Activated CD8-positive, alpha-beta T cell treated with anti-CD3 and anti-CD28 coated beads for 36 hours (primary cell): ENCODE measurements around the gene ETV5. TPM values are rescaled to one million over a fixed set of nuclear protein-coding genes. Genes with fewer than 3 reads are reported as not detected.

ENCODE experiments used
- ATAC-seq: fragments of 200-7000 bp; cut with Tn5 transposase; one replicate; pipeline ENCODE4 v1.10.0; 2021; ENCODE audit warnings: mild to moderate bottlenecking, moderate library complexity
- CTCF ChIA-PET: fragments of 350-600 bp; sonication (Branson Sonifier 250); formaldehyde crosslinking; loops from one replicate; lab custom pipeline; 2021; ENCODE audit warnings: antibody characterized with exemption; lab: Charles Lee
- POLR2A ChIA-PET: fragments of 350-600 bp; sonication (Branson Sonifier 250); formaldehyde crosslinking; loops from one replicate; lab custom pipeline; 2021; ENCODE audit warnings: antibody characterized with exemption; lab: Charles Lee
- DNase-seq: peaks from one replicate; pipeline ENCODE4 v3.0.0-alpha.2; 2020
- H3K27ac Mint-ChIP-seq: one replicate; pipeline ENCODE4 v1.8.0; 2021; ENCODE audit warnings: mild to moderate bottlenecking, mixed read lengths
- H3K27me3 Mint-ChIP-seq: one replicate; pipeline ENCODE4 v1.8.0; 2021; ENCODE audit warnings: mixed read lengths
- H3K36me3 Mint-ChIP-seq: one replicate; pipeline ENCODE4 v1.8.0; 2021; ENCODE audit warnings: low read depth, mixed read lengths
- H3K4me1 Mint-ChIP-seq: one replicate; pipeline ENCODE4 v1.8.0; 2021; ENCODE audit warnings: low read depth, mixed read lengths
- H3K4me3 Mint-ChIP-seq: one replicate; pipeline ENCODE4 v1.8.0; 2021; ENCODE audit warnings: mild to moderate bottlenecking, moderate library complexity, mixed read lengths
- H3K9me3 Mint-ChIP-seq: one replicate; pipeline ENCODE4 v1.8.0; 2021; ENCODE audit warnings: mixed read lengths
- intact Hi-C: fragments of 100-400 bp; cut with micrococcal nuclease; formaldehyde crosslinking; loops from one replicate; pipeline ENCODE4 v1.10.0; 2022
- total RNA-seq, 2 experiments: library from RNA; stranded (reverse); gene quantifications; one replicate each; pipeline ENCODE4 v1.2.3, GENCODE V29; 2021
- TF ChIP-seq, protein P1 (sequence below): fragments of 200-600 bp; IDR thresholded peaks from one replicate; pipeline ENCODE4 v1.8.0; 2022; ENCODE audit warnings: antibody characterized with exemption, mild to moderate bottlenecking

Gene ETV5
- total RNA-seq, 2 experiments from 2014 or later: 0.68 to 1.4 TPM

DNA sequence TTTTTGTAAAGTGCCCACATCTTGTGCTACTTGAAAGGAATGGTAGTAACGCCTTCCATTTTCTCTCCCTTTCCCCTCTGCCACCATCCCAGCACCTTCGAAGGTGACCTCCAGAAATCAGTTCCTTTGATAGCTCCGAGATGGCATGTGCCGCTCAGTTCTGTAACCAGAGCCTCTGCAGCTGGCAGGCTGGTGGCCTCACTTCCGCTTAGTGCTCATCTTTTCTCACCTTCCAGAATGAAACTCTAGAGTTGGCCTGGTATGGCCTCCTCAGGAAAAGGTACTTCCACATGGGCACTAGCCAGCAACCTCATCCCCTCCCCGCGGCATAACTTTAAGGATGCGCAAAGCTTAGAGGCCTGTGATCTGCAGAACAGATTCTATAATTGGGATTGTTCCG lies 38.8 kb downstream of the ETV5 start:
- Mint-ChIP-seq H3K27me3 (peaks cover 25% of the 10 kb centered on the region), H3K27ac (no peak overlapping the region), H3K4me1 (peaks cover 11% of the 10 kb centered on the region), H3K36me3 (peaks cover 2% of the 10 kb centered on the region), H3K9me3 (peaks cover 7% of the 10 kb centered on the region), H3K4me3 (no peak overlapping the region)
- TF ChIP-seq, protein P1, sequence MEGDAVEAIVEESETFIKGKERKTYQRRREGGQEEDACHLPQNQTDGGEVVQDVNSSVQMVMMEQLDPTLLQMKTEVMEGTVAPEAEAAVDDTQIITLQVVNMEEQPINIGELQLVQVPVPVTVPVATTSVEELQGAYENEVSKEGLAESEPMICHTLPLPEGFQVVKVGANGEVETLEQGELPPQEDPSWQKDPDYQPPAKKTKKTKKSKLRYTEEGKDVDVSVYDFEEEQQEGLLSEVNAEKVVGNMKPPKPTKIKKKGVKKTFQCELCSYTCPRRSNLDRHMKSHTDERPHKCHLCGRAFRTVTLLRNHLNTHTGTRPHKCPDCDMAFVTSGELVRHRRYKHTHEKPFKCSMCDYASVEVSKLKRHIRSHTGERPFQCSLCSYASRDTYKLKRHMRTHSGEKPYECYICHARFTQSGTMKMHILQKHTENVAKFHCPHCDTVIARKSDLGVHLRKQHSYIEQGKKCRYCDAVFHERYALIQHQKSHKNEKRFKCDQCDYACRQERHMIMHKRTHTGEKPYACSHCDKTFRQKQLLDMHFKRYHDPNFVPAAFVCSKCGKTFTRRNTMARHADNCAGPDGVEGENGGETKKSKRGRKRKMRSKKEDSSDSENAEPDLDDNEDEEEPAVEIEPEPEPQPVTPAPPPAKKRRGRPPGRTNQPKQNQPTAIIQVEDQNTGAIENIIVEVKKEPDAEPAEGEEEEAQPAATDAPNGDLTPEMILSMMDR: no peak
- intact Hi-C loops: no loop called here
- CTCF ChIA-PET: no interaction called here
- ATAC-seq (no peak), DNase-seq (no peak)
- POLR2A ChIA-PET: no interaction called here

DNA sequence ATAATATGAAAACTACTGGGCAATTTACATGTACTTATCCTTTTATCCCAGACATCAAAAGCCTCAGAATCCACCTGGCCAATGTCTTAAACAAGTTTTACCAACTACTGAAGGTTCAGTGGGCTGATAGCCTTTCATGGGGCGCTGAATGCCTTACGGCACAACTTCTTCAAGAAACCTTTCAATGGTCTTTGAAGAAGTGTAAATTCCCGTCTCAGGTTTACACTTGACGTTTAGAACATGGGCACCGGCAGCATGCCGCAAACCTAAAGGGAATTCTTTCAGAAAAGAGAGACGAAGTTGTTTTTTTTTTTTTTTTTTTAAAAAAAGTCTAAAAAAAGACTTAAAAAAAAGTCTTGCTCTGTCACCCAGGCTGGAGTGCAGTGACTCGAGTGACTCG lies 39.7 kb downstream of the ETV5 start:
- intact Hi-C loops: no loop called here
- H3K36me3 Mint-ChIP-seq: no peaks in the 10 kb centered on the region
- H3K4me1 Mint-ChIP-seq: peaks cover 11% of the 10 kb centered on the region
- peaks cover 3% of the 10 kb centered on the region for H3K9me3 Mint-ChIP-seq
- no peak overlapping the region for H3K27ac Mint-ChIP-seq
- POLR2A ChIA-PET: no interaction called here
- TF ChIP-seq, protein P1: no peak
- ATAC-seq (no peak), DNase-seq (no peak)
- CTCF ChIA-PET: interaction anchor here (1.5 kb wide), 1 partner anchor 86 kb away, joined by 5 read pairs; no protein-coding TSS in a partner anchor
- peaks cover 31% of the 10 kb centered on the region for H3K27me3 Mint-ChIP-seq
- H3K4me3 Mint-ChIP-seq: no peak overlapping the region

GRCh38 chr3:186068243-186068552 lies 40.7 kb downstream of the ETV5 start:
- Mint-ChIP-seq H3K27ac (no peak overlapping the region), H3K4me1 (peaks cover 11% of the 10 kb centered on the region), H3K9me3 (no peaks in the 10 kb centered on the region), H3K27me3 (peaks cover 39% of the 10 kb centered on the region), H3K4me3 (no peak overlapping the region), H3K36me3 (no peaks in the 10 kb centered on the region)
- ATAC-seq: no peak
- CTCF ChIA-PET: interaction anchor here (1.0 to 1.5 kb wide), 4 partner anchors 85 to 472 kb away, joined by 3 to 5 read pairs (median 4); no protein-coding TSS in a partner anchor
- no peak for DNase-seq
- TF ChIP-seq, protein P1: no peak
- POLR2A ChIA-PET: no interaction called here
- intact Hi-C loops: no loop called here

GRCh38 chr3:186067360-186068242 lies 41.3 kb downstream of the ETV5 start:
- DNase-seq: no peak
- Mint-ChIP-seq H3K27ac (no peak overlapping the region), H3K36me3 (no peaks in the 10 kb centered on the region), H3K9me3 (no peaks in the 10 kb centered on the region), H3K27me3 (peaks cover 42% of the 10 kb centered on the region), H3K4me3 (peak overlapping the region; percentile 37), H3K4me1 (peaks cover 11% of the 10 kb centered on the region)
- POLR2A ChIA-PET: interaction anchor here (0.6 kb wide), 1 partner anchor 41 kb away, joined by 3 read pairs; the partner anchor contains the start of gene ETV5
- peak; percentile 53 for ATAC-seq
- TF ChIP-seq, protein P1: no peak
- CTCF ChIA-PET: interaction anchor here (1.0 to 1.5 kb wide), 4 partner anchors 84 to 473 kb away, joined by 3 to 5 read pairs (median 4); no protein-coding TSS in a partner anchor
- intact Hi-C loops: no loop called here

- Mint-ChIP-seq H3K4me3 (no peak overlapping the region), H3K9me3 (no peaks in the 10 kb centered on the region), H3K27ac (no peak overlapping the region), H3K36me3 (no peaks in the 10 kb centered on the region), H3K27me3 (peaks cover 48% of the 10 kb centered on the region), H3K4me1 (peaks cover 12% of the 10 kb centered on the region)
- ATAC-seq: peak; percentile 95
- ChIA-PET POLR2A (no interaction called here), CTCF (no interaction called here)
- TF ChIP-seq, protein P1: no peak
- intact Hi-C loops: loop anchor here (5.0 kb wide), 1 partner anchor 47 kb away; the partner anchor contains the start of gene ETV5
- peak; percentile 81 for DNase-seq
These were observed 48.7 kb downstream of the ETV5 start for GRCh38 chr3:186060222-186060621.
